ENCODE data around the gene STARD3NL.

- TF ChIP-seq CTCF (conservative IDR thresholded peaks at IDR 0.05; ENCODE audit: low read depth in 2 of 2): no peak
- no peak for TF ChIP-seq ETS1 (IDR thresholded peaks at IDR 0.05)
- no peak for TF ChIP-seq JUNB (IDR thresholded peaks at IDR 0.05; ENCODE audit: unreplicated experiment)
- no peak for TF ChIP-seq EZH2 (IDR thresholded peaks at IDR 0.05; ENCODE audit: low read depth, unreplicated experiment)
- no peak for TF ChIP-seq EZH2phosphoT487 (IDR thresholded peaks at IDR 0.05; ENCODE audit: unreplicated experiment)
- TF ChIP-seq REST (IDR thresholded peaks at IDR 0.05; ENCODE audit: unreplicated experiment): no peak
- no peak for TF ChIP-seq STAT1 (IDR thresholded peaks at IDR 0.05; ENCODE audit: unreplicated experiment)
- no peak for TF ChIP-seq CREB1 (CRISPR knock-in tag; IDR thresholded peaks at IDR 0.05; ENCODE audit: low read depth)
- TF ChIP-seq POLR2AphosphoS5 (IDR thresholded peaks at IDR 0.05; ENCODE audit: low read depth): no peak
These were observed 11.3 kb downstream of the STARD3NL start for GRCh38 chr7:38189231-38189938.
